HAP-1 (cell line): ENCODE measurements around the gene CTDSP2.

Experiments used
- DNase-seq, 2 experiments: peaks; one replicate each; pipeline ENCODE4 v3.0.0-alpha.2; 2016 to 2020; ENCODE audit warnings: low spot score in 2 of 2
- H3K27me3 ChIP-seq: fragments of 250-450 bp; sonication (Bioruptor Pico); 2 replicates; pipeline ENCODE4 v1.5.1; 2020; ENCODE audit warnings: low read depth, mild to moderate bottlenecking, moderate library complexity
- H3K36me3 ChIP-seq: fragments of 250-450 bp; sonication (Bioruptor Pico); replicated peaks from 2 replicates; pipeline ENCODE4 v1.5.1; 2020; ENCODE audit warnings: mild to moderate bottlenecking
- H3K4me1 ChIP-seq: fragments of 250-450 bp; sonication (Bioruptor Pico); 2 replicates; pipeline ENCODE4 v1.5.1; 2020; ENCODE audit warnings: mild to moderate bottlenecking
- H3K4me3 ChIP-seq: fragments of 250-450 bp; sonication (Bioruptor Pico); 2 replicates; pipeline ENCODE4 v1.5.1; 2020; ENCODE audit warnings: mild to moderate bottlenecking, moderate library complexity
- H3K9me3 ChIP-seq: fragments of 250-450 bp; sonication (Bioruptor Pico); 2 replicates; pipeline ENCODE4 v1.5.1; 2020; ENCODE audit warnings: mild to moderate bottlenecking, moderate library complexity
- in situ Hi-C: fragments of 300-500 bp; cut with MboI; formaldehyde crosslinking; loops from 3 replicates; pipeline ENCODE4 v1.14.3; 2020; ENCODE audit warnings: low sequenced_read_pairs, inconsistent platforms, mixed read lengths

CTDSP2 gene

DNA sequence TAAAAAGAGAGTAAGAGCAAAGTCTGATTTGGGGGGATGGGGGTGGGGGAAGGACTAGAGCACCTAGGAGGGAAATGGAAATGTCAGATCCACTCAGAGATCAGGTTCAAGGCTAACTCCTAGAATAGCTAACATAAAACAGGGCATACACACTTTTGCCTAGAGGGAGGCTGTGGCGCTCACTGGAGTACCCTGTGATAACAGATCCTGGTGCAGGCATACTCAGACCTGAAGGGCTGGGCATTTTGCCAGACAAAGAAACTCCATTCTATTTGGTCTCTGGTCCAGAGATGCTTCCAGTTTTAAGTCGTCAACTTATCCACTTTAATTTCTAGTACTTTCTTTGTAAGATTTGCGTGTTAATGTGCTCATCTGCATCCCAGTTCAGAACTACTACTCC lies 5.8 kb downstream of the CTDSP2 start:
- Histone ChIP-seq H3K4me1 (peaks cover 37% of the 10 kb centered on the region), H3K4me3 (no peak overlapping the region)
- DNase-seq = peak in 1 of 2 experiments; percentile 22

DNA sequence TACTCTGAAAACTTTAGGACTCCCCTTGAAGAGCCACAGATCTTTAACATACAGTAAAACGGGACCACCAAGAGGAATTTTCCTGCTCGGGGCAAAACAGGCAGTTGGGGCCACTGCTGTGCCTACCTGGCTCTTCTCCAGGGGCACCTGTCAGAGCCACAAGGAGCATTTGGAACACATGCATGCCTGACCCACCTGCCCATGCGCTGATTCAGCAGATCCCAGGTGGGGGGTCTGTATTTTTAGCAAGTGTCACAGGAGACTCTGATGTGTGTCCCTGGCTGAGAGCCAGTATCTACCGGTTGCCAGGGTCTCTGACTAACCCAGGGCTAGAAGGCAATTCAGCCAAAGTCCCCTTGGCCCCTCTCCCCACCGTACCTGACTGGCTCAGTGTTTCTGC lies 6.5 kb downstream of the CTDSP2 start:
- no peaks in the 10 kb centered on the region for H3K27me3 ChIP-seq
- peaks cover 37% of the 10 kb centered on the region for H3K4me1 ChIP-seq
- no peaks in the 10 kb centered on the region for H3K36me3 ChIP-seq
- H3K9me3 ChIP-seq = no peaks in the 10 kb centered on the region
- in situ Hi-C loops = no loop called here
- H3K4me3 ChIP-seq = no peak overlapping the region
- DNase-seq = no peak

More for the DNA sequence above, 5.8 kb downstream of the CTDSP2 start:
- H3K36me3 ChIP-seq = no peaks in the 10 kb centered on the region; the same call in 1 of the 2 replicates
- H3K27me3 ChIP-seq = no peaks in the 10 kb centered on the region
- in situ Hi-C loops = no loop called here
- H3K9me3 ChIP-seq = no peaks in the 10 kb centered on the region

- no peaks in the 10 kb centered on the region for H3K27me3 ChIP-seq
- H3K9me3 ChIP-seq = no peaks in the 10 kb centered on the region
- H3K4me1 ChIP-seq = peaks cover 33% of the 10 kb centered on the region
- in situ Hi-C loops = no loop called here
- DNase-seq = no peak
- H3K4me3 ChIP-seq = no peak overlapping the region
- no peaks in the 10 kb centered on the region for H3K36me3 ChIP-seq
These were observed 7.8 kb downstream of the CTDSP2 start for GRCh38 chr12:57838594-57839302.

GRCh38 chr12:57837864-57838562 lies 8.5 kb downstream of the CTDSP2 start:
- no peaks in the 10 kb centered on the region for H3K27me3 ChIP-seq
- DNase-seq = no peak
- H3K4me3 ChIP-seq = no peak overlapping the region
- in situ Hi-C loops = no loop called here
- no peaks in the 10 kb centered on the region for H3K36me3 ChIP-seq
- peaks cover 31% of the 10 kb centered on the region for H3K4me1 ChIP-seq
- no peaks in the 10 kb centered on the region for H3K9me3 ChIP-seq

- no peaks in the 10 kb centered on the region for H3K36me3 ChIP-seq
- peak; percentile 48 to 73 for DNase-seq
- H3K4me3 ChIP-seq = no peak overlapping the region
- no peaks in the 10 kb centered on the region for H3K27me3 ChIP-seq
- in situ Hi-C loops = no loop called here
- H3K4me1 ChIP-seq = peaks cover 30% of the 10 kb centered on the region
- no peaks in the 10 kb centered on the region for H3K9me3 ChIP-seq
These were observed 9.8 kb downstream of the CTDSP2 start for GRCh38 chr12:57836442-57837375.

DNA sequence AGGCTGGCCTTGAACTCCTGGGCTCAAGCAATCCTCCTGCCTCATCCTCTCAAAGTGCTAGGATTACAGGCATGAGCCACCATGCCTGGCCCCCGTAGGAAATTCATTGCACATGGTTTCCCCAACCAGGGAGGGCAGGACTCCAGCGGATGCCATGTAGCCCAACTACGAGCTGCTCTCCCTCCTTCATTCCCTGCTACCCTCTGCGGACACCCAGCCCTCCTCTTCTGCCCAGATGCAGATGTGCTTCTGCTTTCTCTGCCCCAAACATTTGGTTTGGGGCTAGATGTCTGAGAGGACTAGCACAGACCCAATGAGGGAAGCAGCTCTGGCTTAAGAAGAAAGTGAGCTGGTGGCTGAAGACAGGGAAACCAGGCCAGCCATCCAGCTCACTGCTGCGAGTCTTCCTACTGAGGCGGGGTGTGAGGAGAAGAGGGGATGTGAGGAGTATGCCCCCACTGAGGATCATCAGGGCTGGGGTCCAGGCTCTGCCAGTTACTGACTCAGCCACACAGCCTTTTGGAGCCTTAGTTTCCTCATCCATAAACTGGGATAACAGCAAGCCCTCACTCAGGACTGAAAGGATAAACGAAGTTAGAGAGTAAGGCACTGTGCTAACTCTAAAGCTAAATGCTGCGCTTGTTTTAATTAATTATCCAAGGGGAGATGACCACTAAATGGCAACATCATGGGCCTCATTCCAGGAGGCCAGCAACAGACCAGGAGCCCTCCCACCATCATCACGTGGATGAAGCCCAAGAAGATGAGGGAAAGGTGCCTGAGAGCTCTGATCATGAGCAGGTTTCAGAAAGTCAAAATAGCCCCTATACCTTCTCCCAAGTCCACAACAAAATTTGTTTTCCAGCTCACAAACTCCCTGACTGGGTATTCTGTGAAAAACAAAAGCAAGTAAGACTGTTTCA lies 10.9 kb downstream of the CTDSP2 start:
- peaks cover 22% of the 10 kb centered on the region for H3K4me1 ChIP-seq
- no peak for DNase-seq
- H3K36me3 ChIP-seq = no peaks in the 10 kb centered on the region
- H3K4me3 ChIP-seq = no peak overlapping the region
- in situ Hi-C loops = no loop called here
- H3K27me3 ChIP-seq = no peaks in the 10 kb centered on the region
- no peaks in the 10 kb centered on the region for H3K9me3 ChIP-seq

GRCh38 chr12:57834086-57834876 lies 12.2 kb downstream of the CTDSP2 start:
- in situ Hi-C loops = loop anchor here (5.0 kb wide), 1 partner anchor 73 kb away; no protein-coding TSS in a partner anchor
- Histone ChIP-seq H3K9me3 (no peaks in the 10 kb centered on the region), H3K36me3 (peaks cover 2% of the 10 kb centered on the region), H3K27me3 (no peaks in the 10 kb centered on the region), H3K4me1 (peaks cover 22% of the 10 kb centered on the region), H3K4me3 (no peak overlapping the region)
- DNase-seq = peak in 1 of 2 experiments; percentile 52

DNA sequence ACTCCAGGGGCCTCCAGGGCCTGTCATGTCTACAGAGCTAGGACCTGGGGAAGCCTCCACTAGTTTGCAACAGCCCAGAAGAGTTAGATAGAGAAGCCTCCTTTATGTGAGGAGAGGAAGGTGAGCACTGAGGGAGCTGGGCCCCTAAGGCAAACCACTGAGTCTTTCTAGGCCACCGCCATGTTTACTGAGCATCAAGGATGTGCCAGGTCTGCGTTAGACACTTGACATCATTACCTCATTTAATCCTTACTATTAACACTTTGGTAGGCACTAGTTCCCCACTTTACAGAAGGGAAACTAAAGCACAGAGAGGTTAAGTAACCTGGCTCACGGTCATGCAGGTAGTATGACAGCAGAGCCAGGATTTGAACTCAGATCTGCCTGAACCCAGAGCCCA lies 12.9 kb downstream of the CTDSP2 start:
- Histone ChIP-seq H3K4me1 (peaks cover 22% of the 10 kb centered on the region), H3K36me3 (peaks cover 8% of the 10 kb centered on the region), H3K9me3 (no peaks in the 10 kb centered on the region), H3K4me3 (no peak overlapping the region), H3K27me3 (no peaks in the 10 kb centered on the region)
- DNase-seq = no peak
- in situ Hi-C loops = loop anchor here (5.0 kb wide), 1 partner anchor 74 kb away; no protein-coding TSS in a partner anchor

DNA sequence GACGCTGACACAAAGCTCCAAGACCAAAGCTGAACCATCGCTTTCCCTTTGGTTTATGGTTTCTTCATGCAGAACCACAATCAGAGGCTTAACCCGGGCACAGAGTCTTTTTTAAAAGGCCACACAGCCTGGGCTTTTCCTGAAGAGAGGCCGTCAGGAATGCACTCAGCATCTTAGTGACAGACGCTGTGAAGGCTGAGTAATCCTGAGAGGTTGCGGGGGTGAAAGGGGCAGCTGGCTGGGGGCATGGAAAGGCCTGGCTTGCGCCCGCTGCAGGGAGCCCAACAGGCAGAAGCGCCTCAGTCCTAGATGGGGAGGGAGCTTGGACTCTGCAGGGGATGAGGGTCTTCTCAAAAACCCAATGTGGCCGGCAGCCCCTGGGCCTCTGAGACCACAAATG lies 13.6 kb downstream of the CTDSP2 start:
- H3K4me1 ChIP-seq = peaks cover 21% of the 10 kb centered on the region
- no peak for DNase-seq
- in situ Hi-C loops = loop anchor here (5.0 kb wide), 1 partner anchor 74 kb away; no protein-coding TSS in a partner anchor
- H3K27me3 ChIP-seq = no peaks in the 10 kb centered on the region
- H3K4me3 ChIP-seq = no peak overlapping the region
- H3K9me3 ChIP-seq = no peaks in the 10 kb centered on the region
- H3K36me3 ChIP-seq = peaks cover 13% of the 10 kb centered on the region

- Histone ChIP-seq H3K9me3 (no peaks in the 10 kb centered on the region), H3K4me3 (no peak overlapping the region), H3K4me1 (peaks cover 4% of the 10 kb centered on the region; the same call in 1 of the 2 replicates), H3K27me3 (no peaks in the 10 kb centered on the region), H3K36me3 (peaks cover 38% of the 10 kb centered on the region)
- DNase-seq = no peak
- in situ Hi-C loops = loop anchor here (5.0 kb wide), 1 partner anchor 77 kb away; no protein-coding TSS in a partner anchor
These were observed 16.1 kb downstream of the CTDSP2 start for GRCh38 chr12:57830393-57830792.

DNA sequence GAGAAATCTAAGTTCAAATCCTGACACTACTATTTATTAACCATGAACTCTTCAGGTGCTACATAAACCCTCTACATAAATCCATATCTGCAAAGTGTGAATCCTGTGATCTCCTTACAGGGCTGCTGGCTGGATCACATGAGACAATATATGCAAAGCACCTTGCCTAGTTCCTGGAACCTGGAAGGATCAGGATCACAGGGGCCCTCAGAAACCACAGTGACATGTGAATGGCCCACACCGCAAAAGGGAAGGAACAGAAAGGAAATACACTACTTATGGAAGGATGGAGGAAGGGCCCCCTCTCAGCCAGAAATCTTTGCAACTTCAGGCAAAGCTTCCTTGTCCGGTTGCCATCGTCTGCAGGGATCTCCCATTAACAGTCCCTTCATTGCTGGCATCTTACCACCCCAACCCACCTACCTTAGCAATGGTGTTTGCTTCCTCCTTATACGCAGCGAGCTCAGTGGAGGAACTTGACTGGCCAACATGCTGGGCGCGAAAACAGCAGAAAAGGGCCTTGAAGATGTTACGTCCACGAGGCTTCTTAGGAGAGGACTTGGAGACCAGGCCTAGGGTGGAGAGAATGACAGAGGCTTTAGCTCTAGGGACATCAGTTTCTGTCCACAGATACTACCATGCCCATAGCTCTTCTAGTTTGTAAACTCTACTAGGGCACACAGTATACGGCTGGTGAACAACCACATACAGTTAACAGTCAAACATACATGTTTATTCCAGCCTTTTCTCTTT lies 17.3 kb downstream of the CTDSP2 start:
- Histone ChIP-seq H3K9me3 (no peaks in the 10 kb centered on the region), H3K36me3 (peaks cover 50% of the 10 kb centered on the region), H3K27me3 (no peaks in the 10 kb centered on the region), H3K4me1 (no peaks in the 10 kb centered on the region), H3K4me3 (no peak overlapping the region)
- DNase-seq = no peak
- in situ Hi-C loops = no loop called here

GRCh38 chr12:57826966-57827365 lies 19.6 kb downstream of the CTDSP2 start:
- DNase-seq = no peak
- in situ Hi-C loops = no loop called here
- Histone ChIP-seq H3K9me3 (no peaks in the 10 kb centered on the region), H3K4me3 (no peak overlapping the region), H3K36me3 (peaks cover 69% of the 10 kb centered on the region), H3K27me3 (no peaks in the 10 kb centered on the region), H3K4me1 (no peaks in the 10 kb centered on the region)
